GM12872 (cell line): ENCODE data around the gene RNASEL.

Source experiments
- TF ChIP-seq, protein P1 (sequence below): IDR thresholded peaks from 3 replicates; pipeline ENCODE4 v1.5.1; 2011; ENCODE audit warnings: low read depth, mild to moderate bottlenecking, low read length, moderate library complexity; ENCODE audit not compliant: insufficient read depth

The RNASEL gene

DNA sequence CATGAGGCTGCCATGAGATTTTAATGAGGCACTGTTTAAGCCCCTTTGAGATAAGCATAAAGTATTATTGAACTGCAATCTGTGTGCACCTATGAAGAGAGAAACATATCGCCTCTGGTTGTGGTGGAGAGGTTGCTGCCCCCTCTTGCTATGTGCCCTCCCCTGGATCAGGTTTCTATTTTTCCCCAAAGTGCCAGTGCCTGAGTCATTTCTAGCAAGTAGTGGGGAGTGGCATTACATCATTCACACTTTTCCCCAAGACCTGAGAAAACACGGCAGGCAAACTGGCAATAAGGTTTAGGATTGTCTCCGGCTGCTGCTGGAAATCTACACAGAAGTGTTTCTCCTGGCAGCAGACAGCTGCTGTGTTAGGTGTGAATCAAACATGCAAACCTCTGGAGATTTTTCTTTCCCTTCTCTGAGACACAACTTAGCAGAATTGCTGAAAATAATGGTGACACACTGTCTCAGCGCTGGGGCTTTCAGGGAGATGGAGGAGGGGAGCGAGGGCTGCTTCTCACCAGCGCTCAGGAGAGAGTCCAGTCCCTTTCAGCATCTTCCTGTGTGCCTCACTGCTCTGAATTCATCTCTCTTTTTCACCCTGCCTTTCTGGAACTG, 28.8 kb upstream of the RNASEL start:
- TF ChIP-seq, protein P1, sequence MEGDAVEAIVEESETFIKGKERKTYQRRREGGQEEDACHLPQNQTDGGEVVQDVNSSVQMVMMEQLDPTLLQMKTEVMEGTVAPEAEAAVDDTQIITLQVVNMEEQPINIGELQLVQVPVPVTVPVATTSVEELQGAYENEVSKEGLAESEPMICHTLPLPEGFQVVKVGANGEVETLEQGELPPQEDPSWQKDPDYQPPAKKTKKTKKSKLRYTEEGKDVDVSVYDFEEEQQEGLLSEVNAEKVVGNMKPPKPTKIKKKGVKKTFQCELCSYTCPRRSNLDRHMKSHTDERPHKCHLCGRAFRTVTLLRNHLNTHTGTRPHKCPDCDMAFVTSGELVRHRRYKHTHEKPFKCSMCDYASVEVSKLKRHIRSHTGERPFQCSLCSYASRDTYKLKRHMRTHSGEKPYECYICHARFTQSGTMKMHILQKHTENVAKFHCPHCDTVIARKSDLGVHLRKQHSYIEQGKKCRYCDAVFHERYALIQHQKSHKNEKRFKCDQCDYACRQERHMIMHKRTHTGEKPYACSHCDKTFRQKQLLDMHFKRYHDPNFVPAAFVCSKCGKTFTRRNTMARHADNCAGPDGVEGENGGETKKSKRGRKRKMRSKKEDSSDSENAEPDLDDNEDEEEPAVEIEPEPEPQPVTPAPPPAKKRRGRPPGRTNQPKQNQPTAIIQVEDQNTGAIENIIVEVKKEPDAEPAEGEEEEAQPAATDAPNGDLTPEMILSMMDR = no peak

DNA sequence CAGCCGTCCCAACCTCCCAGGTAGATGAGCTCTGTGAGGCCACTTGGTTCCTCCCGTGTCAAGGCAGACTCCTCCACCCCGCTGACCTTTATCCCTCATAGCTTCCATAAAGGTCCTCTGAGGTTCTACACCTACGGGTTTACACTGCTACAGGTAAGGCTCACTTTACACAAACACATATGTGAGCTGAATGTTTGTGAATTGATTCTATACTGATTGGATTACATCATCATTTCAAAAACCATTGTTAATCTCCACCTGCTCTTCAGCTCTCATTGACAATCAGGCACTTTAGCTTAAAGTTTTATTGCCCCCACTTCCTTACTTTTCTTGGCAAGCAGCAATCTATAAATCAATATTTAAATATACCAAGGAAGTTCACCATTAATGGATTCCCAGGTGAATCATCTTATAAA, 28.0 kb upstream of the RNASEL start:
- TF ChIP-seq, protein P1 = no peak

DNA sequence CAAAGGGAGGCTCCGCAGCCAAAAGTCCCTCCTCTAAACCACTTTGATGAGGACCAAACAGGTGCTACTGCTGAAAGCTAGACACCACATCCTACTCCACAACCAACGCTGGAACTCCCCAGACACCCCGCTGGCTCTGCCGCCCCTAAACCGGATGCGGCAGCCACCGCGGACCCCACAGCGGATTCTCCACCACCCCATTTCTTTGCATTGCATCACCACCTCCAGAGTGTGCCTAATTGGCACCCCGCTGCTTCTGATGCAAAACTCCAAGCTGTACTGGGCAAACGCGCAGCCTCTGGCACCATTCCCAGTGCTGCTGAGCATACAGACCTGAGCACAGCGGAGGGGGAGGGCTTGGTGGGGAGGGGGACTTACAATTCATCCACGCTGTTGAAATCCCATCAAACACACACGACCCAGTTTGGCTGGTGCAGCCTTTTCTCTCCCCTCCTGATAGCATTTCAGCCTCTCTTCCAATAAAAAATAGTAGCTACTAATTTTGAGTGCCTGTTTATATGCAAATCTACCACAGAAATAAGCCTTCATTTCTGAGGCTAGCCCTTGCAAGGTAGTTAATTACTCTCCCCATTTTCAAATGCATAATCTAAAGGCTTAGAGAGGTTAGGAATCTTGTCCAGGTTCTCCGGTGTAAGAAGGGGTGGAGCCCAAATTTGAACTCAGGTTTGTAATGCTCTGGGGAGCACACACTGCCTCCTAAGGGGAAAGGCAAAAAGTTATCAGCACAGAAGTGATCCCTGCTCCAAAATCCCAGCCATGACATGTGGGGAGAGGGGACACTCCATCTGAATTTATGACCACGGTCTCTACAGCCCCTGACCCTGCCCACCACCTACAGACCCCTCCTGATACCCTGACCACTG, 27.3 kb upstream of the RNASEL start:
- TF ChIP-seq, protein P1 = no peak

DNA sequence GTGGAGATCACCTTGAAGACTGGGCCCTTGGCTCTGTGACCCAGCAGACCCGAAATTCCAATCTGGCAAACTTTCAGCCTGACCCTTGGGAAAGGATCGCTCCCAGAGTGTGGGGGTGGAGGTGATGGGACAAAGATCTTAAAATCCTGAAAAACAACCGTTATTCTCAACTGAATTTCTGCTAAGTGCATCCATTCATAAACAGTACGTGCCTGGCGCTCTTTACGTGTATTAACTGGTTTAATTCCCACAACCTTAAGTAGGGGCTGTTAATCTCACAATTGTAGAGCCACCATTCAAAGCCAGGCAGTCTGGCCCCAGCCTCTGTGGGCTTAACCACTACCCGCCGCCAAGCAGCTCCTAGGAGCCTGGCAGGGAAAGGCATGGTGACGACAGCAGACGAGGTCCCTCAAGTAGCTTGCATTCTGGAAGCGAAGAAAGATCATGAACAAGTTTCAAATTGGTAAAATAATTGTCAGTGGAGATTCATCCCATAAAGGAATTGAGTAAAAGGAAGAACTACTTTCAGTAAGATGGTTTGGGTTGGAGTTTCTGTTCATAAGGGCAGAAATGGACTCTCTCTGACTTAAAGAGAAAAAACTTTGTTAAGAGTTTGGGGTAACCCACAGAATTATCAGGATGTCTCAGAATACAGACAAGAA, 26.5 kb upstream of the RNASEL start:
- TF ChIP-seq, protein P1 = no peak

DNA sequence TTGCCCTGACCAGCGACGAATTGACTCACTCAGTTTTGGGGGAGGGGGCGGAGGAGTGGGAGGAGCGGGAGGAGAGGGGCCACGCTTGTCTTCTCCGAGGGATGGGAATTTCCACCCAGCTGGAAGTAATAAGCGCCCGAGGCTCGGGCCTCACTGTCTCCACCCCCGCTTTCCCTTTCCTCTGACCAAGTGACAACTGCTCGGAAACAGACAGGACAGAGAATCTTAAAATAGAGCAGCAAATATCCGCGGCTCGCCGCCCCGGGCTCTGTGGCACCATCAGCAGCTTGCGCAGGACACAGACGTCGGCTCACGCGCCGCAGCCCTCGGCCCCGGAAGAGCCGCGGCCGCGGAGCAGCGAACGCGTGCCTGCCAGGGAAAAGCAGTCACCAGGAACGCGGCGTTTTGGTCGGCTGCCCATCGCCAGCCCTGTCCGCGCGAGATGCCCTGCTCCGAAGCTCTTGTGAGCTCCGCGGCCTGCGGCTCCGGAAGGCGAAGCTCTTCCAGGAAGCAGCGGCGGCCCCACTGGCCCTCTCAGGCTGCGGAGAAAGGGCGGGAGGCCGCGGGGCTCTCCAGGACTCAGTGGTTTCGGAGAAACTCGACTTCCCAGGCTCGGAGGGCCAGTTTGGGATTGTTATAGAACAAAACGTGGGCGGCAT, 25.9 kb upstream of the RNASEL start:
- TF ChIP-seq, protein P1 = no peak

DNA sequence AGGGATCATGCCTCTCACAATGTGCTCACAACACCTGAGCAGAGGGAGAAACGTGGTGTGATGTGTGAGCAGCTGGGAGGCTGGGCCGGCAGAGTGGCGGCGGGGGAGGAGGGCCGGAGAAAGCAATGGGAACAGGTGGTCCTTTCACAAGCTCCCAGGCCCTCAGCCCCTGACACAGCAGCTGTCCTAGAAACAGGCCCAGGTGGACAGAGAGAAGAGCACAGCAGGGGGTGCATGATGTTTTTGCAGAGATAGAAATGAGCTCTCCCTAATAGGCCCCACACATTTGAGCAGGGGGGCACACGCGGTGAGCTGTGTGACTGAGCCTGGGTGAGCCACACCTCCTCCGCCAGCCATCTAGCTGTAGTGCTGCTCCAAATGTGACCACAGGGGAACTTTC, 22.7 kb upstream of the RNASEL start:
- TF ChIP-seq, protein P1 = no peak

DNA sequence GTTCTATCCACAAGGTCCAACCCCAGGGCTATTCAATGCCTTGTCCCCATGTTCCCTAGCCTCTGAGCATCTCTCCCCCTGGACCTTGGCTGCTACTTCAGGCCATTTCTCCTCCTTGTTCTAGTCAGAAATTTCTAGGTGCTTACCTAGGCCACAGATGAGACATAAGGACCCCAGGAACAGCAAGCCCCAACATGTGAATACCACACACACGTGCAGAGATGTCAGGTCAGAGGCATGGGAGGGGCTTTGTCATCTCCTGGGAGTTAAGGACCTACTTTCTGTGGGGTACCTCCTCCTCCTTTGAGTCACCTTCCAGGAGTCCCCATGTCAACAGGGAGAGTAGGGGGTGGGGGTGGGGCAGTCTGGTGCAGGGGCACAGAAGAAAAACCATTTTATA, 22.3 kb upstream of the RNASEL start:
- TF ChIP-seq, protein P1 = no peak
